Stimulated activated naive CD4-positive, alpha-beta T cell treated with Interleukin-2 at 50 U/mL for 16 hours (primary cell): ENCODE measurements around the gene PRSS57.
A peak's percentile ranks its signal among the peaks of the same experiment; 100 is the strongest.
"Not testable (repeated sequence)": the region's sequence is repeated elsewhere in the genome, so short reads cannot be mapped to it uniquely, and the experiment has no call there.

ENCODE experiments used
- DNase-seq: peaks from one replicate; lab custom pipeline; 2025; lab: John Stamatoyannopoulos, UW

The PRSS57 gene

DNA sequence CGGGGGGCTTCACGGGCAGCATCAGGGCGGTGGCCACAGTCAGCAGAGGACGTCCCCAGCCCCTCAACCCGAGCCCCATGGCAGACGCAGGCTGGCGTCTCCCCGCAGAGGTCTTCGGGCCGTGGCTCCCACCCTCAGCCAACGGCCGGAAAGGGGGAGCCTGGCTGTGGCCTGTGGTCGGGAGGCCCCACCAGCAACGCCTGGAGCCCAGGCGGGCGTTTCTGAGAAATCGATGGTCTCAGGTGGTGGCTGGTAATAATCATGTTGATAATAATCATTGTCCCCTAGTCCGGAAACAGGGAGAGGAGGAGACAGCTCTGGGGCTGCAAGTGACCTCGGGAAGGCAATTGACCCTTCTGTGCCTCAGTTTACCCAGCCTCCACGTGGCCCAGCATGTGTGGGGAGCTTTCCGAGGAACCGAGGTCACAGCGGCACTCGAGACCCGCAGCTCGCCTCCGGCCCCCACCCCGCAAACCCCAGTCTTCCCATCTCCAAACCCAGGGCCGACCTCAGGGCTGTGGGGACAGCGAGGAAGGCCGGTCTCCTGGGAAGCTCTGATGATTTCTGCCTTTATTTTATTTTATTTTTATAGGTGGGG lies at the start of gene PRSS57:
TSS of gene PRSS57 (minus strand) at position 101 of the 598 bp plus-strand sequence. CDS start at position 79, 22 bp downstream.
- DNase-seq = no peak

- no peak for DNase-seq
Measured at GRCh38 chr19:743168-743687, 48.0 kb upstream of the PRSS57 start.

- DNase-seq = no peak
Measured at GRCh38 chr19:742540-743075, 47.4 kb upstream of the PRSS57 start.

- DNase-seq = no peak
Measured at GRCh38 chr19:741506-742131, 46.4 kb upstream of the PRSS57 start.

- not testable (repeated sequence) for DNase-seq
Measured at GRCh38 chr19:740816-741505, 45.7 kb upstream of the PRSS57 start.

DNA sequence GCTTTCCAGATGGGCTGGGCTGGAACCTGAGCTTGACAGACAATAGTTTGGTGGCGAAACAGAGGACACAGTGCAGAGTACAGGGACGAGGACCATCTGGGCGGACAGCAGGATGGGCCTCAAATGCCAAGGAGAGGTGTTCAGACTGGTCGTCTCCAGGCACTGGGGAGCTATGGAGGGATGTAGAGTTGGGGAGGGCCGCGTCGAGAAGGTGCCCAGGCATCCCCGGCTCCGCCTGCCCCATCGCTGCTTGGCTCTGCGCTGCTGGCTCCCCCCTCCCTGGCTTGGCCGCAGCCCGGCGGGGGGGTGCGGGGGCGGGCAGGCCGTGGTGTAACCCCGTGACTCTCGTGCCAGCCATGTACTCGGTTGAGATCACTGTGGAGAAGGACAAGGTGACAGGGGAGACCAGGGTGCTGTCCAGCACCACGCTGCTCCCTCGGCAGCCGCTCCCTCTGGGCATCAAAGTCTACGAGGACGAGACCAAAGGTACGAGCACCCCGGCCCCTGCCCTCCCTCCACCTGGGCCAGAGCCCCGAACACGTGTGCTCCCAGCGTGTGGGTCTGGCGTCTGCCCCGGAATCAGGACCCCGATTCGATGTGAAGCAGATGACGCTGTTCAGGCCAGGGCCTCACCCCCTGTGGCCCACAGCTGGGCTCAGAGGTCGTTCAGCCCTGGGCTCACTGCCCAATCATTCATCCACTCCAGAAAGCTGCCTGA lies 44.9 kb upstream of the PRSS57 start:
- no peak for DNase-seq

- no peak for DNase-seq
Measured at GRCh38 chr19:738509-739128, 43.4 kb upstream of the PRSS57 start.

GRCh38 chr19:737591-738093 lies 42.4 kb upstream of the PRSS57 start:
- peak; percentile 37 for DNase-seq

DNA sequence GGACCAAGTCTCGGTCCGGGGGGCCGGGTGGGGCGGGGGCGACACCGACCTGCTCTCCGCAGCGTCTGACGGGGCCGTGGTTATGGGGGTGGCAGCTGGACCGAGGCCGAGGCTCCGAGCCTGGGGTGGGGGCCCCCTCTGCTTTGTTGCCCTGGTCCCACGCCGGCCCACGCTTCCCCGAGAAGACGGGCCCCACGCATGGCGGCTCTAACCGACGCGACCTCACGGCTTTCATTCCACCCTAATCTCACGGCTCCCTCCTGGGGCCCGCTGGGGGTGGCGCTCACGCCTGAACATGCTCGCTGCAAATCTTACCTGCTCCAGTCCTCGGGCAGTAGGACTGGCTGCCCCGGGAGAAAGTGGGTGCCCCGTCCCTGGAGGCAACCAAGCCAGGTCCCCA lies 40.9 kb upstream of the PRSS57 start:
- DNase-seq = no peak

- no peak for DNase-seq
Measured at GRCh38 chr19:734716-735115, 39.5 kb upstream of the PRSS57 start.

GRCh38 chr19:732148-733069 lies 37.2 kb upstream of the PRSS57 start:
- DNase-seq = no peak

- no peak for DNase-seq
Measured at GRCh38 chr19:731000-731399, 35.7 kb upstream of the PRSS57 start.

DNA sequence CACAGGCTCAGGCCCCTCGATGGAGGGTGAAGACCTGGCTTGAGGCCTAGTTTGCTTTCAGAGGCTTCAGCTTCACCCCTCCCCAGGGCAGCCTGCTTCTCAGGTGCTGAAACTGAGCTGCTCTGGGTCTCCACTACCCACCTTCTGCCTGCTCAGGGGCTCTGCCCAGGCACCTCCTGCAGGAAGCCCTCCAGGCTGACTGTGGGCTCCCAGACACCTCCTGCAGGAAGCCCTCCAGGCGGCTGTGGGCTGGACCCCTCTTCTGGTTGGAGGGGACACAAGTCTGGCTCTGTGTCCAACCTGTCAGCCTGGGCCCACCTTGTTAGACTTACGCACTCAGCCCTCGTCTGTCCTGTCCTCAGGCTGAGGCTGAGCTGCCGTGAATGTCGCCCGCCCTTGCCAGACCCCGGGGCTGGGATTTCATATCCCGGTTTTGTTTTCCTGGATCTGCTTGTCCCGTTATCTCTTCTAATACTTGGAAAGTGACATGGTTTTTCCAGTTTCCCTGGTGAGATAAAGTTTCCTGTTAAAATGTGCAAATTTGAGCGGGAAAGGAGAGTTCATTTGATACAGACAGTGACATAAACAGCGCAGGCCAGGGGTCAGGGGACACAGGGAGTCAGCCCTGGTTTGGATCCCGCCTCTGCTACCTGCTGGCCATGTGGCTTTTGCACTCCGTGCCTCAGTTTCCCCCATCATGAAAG lies 34.9 kb upstream of the PRSS57 start:
- DNase-seq = no peak

DNA sequence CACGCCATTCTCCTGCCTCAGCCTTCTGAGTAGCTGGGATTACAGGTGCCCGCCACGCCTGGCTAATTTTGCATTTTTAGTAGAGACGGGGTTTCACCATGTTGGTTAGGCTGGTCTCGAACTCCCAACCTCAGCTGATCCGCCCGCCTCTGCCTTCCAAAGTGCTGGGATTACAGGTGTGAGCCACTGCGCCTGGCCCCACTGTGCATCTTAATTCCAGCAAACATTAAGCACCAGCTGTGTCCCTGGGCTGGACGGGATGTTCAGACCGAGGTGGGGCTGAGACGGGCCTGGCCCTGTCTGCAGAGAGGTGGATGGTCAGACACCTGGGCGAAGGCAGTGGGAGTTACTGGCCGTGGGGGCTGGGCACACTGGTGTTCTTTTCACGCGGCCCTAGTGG lies 34.3 kb upstream of the PRSS57 start:
- DNase-seq = not testable (repeated sequence)

GRCh38 chr19:728011-728410 lies 32.8 kb upstream of the PRSS57 start:
- DNase-seq = no peak

DNA sequence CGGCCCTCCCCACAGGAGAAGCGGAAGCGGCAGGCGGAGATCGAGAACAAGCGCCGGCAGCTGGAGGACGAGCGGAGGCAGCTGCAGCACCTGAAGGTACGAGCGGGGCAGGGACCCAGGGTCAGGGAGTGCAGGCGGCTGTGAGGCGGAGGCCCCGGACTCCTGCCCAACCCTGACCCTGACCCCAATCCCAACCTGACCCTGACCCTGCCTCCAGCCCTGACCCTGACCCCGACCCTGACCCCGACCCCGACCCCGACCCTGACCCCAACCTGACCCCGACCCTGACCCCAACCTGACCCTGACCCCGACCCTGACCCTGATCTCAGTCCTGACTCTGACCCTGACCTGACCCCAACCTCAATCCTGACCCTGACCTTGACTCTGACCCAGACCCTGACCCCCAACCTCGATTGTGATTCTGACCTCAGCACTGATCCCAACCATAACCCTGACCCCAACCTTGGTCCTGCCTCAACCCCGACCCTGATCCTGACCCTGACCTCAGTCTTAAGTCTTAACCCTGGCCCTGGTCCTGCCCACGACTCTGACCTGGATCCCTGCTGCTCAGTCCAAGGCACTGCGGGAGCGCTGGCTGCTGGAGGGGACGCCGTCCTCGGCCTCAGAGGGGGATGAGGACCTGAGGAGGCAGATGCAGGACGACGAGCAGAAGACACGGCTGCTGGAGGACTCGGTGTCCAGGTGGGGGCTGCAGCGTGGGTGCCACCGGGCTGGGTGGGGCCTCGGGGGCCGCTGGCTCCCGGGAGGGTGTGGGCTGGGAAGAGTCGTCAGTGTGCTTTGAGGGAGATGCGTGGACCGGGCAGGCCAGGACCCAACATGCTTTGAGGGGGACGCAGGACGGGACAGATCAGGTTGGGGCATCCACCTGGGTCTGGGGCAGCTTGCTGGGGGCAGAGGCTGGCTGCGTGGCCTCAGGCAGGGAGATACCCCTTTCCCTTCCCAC lies 32.0 kb upstream of the PRSS57 start:
- DNase-seq = no peak

DNA sequence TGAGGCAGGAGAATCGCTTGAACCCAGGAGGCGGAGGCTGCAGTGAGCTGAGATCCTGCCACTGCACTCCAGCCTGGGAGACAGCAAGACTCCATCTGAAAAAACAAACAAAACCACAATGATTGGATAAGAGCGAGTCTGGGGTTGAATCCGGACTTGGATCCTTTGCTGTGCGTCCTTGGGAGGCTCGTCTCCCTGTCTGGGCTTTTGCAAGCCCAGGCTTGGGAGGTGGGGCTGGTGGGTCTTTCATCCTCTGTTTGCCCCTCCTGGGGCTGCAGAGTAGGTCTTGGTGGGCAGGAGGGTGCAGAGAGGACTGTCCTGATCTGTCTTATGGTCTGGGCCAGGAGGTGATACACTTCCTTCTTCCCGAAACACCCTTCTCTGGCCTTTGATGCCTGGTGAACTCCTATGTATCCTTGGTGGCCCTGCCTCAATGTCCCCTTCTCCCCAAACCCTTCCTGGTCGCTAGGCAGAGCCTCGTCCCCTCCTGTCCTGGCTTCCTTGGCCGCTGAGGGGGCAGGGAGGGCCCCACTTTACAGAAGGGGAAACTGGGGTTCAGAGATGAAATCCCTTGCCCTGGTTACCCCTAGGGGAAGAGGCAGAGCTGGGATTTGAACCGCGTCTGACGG lies 30.3 kb upstream of the PRSS57 start:
- no peak for DNase-seq

DNA sequence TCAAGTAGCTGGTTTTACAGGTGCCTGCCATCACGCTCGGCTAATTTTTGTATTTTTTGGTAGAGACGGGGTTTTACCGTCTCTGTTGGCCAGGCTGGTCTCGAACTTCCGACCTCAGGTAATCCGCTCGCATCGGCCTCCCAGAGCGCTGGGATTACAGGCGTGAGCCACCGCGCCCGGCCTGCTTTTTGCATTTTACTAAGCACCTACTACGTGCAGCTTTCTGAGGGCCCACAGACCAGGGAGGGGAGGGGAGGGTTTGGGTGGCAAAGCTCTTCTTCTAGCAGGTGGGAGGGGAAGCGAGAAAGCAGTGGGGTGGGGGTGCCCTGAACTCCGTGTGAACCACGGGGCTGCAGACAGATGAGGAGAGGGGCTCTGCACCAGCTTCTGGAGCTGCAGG lies 28.5 kb upstream of the PRSS57 start:
- DNase-seq = no peak
